HEK293T (cell line): ENCODE data around the gene NRP1.

Source experiments
- CTCF ChIA-PET: fragments of 350-600 bp; formaldehyde crosslinking; extraction: SDS; loops from one replicate; lab custom pipeline; 2021; ENCODE audit warnings: antibody characterized with exemption, inconsistent platforms; lab: Yijun Ruan, JAX
- POLR2A ChIA-PET: fragments of 350-600 bp; formaldehyde crosslinking; extraction: SDS; loops from one replicate; lab custom pipeline; 2020; ENCODE audit warnings: antibody characterized with exemption, inconsistent platforms; lab: Yijun Ruan, JAX
- DNase-seq: peaks from one replicate; pipeline ENCODE4 v3.0.0; 2012; ENCODE audit warnings: mixed read lengths; ENCODE audit errors: extremely low spot score
- ARNT ChIP-seq: fragments of 450-650 bp; IDR thresholded peaks from 2 replicates; pipeline ENCODE4 v1.6.1; 2017; ENCODE audit warnings: mild to moderate bottlenecking
- BHLHE40 ChIP-seq: fragments of 450-650 bp; IDR thresholded peaks from 2 replicates; pipeline ENCODE4 v1.6.1; 2016; ENCODE audit warnings: mild to moderate bottlenecking, moderate library complexity, borderline replicate concordance
- CTBP1 ChIP-seq: fragments of 450-650 bp; IDR thresholded peaks from 2 replicates; pipeline ENCODE4 v1.6.1; 2016; ENCODE audit warnings: borderline replicate concordance
- ELF4 ChIP-seq: fragments of 450-650 bp; IDR thresholded peaks from 2 replicates; pipeline ENCODE4 v1.6.1; 2017; ENCODE audit warnings: antibody characterized with exemption
- FOXA1 ChIP-seq: fragments of 450-650 bp; IDR thresholded peaks from 2 replicates; pipeline ENCODE4 v1.6.1; 2016; ENCODE audit warnings: mild to moderate bottlenecking
- FOXK2 ChIP-seq: fragments of 450-650 bp; IDR thresholded peaks from 2 replicates; pipeline ENCODE4 v1.6.1; 2016; ENCODE audit warnings: mild to moderate bottlenecking
- FOXM1 ChIP-seq: fragments of 450-650 bp; IDR thresholded peaks from 2 replicates; pipeline ENCODE4 v1.6.1; 2017; ENCODE audit warnings: mild to moderate bottlenecking, borderline replicate concordance
- HDGF ChIP-seq: fragments of 450-650 bp; IDR thresholded peaks from 2 replicates; pipeline ENCODE4 v1.6.1; 2017; ENCODE audit warnings: antibody characterized with exemption, borderline replicate concordance
- L3MBTL2 ChIP-seq: fragments of 450-650 bp; conservative IDR thresholded peaks from 2 replicates; pipeline ENCODE4 v1.6.1; 2016; ENCODE audit warnings: mild to moderate bottlenecking
- LEF1 ChIP-seq: fragments of 450-650 bp; IDR thresholded peaks from 2 replicates; pipeline ENCODE4 v1.6.1; 2017; ENCODE audit warnings: mild to moderate bottlenecking, borderline replicate concordance
- NFRKB ChIP-seq: fragments of 450-650 bp; IDR thresholded peaks from 2 replicates; pipeline ENCODE4 v1.6.1; 2016; ENCODE audit warnings: mild to moderate bottlenecking, moderate library complexity
- SP1 ChIP-seq: fragments of 450-650 bp; IDR thresholded peaks from 2 replicates; pipeline ENCODE4 v1.6.1; 2017
- SUZ12 ChIP-seq: fragments of 450-650 bp; IDR thresholded peaks from 2 replicates; pipeline ENCODE4 v1.6.1; 2016; ENCODE audit warnings: mild to moderate bottlenecking
- TARDBP ChIP-seq: fragments of 450-650 bp; IDR thresholded peaks from 2 replicates; pipeline ENCODE4 v1.6.1; 2016
- ZNF384 ChIP-seq: fragments of 450-650 bp; IDR thresholded peaks from 2 replicates; pipeline ENCODE4 v1.6.1; 2016
- TF ChIP-seq, protein P1 (sequence below): fragments of 450-650 bp; IDR thresholded peaks from 2 replicates; pipeline ENCODE4 v1.6.1; 2016

Gene NRP1

GRCh38 chr10:33192190-33192589 is 142.3 kb downstream of the NRP1 start:
- ChIA-PET CTCF (no interaction called here), POLR2A (no interaction called here)
- DNase-seq = no peak
- no peak for TF ChIP-seq NFRKB
- TF ChIP-seq HDGF = no peak
- TF ChIP-seq SP1 = no peak
- TF ChIP-seq FOXA1 = no peak
- no peak for TF ChIP-seq TARDBP
- TF ChIP-seq CTBP1 = no peak
- no peak for TF ChIP-seq ZNF384
- no peak for TF ChIP-seq ARNT
- no peak for TF ChIP-seq ELF4
- no peak for TF ChIP-seq SUZ12
- no peak for TF ChIP-seq L3MBTL2
- TF ChIP-seq, protein P1, sequence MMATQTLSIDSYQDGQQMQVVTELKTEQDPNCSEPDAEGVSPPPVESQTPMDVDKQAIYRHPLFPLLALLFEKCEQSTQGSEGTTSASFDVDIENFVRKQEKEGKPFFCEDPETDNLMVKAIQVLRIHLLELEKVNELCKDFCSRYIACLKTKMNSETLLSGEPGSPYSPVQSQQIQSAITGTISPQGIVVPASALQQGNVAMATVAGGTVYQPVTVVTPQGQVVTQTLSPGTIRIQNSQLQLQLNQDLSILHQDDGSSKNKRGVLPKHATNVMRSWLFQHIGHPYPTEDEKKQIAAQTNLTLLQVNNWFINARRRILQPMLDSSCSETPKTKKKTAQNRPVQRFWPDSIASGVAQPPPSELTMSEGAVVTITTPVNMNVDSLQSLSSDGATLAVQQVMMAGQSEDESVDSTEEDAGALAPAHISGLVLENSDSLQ = no peak
- TF ChIP-seq FOXK2 = no peak
- no peak for TF ChIP-seq FOXM1
- no peak for TF ChIP-seq LEF1
- TF ChIP-seq BHLHE40 = no peak

DNA sequence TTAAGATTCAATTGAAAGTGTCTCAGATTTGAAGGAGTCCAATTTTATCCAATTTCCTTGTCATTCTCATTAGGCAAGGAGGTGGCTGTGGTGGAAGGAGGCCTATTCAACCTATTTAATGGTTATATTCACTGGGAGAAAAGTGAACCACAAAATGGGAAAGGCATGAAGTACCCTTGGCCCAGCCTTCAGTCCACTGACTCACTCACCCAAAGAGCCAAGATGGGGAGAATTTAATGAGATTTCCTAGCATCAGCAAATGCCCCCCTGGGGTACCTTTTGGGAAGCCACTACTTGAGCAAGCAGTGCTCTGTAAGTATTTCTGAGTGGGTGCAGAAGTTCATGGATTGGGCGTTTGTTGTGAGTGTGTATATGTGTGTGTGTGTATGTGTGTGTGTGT is 144.1 kb downstream of the NRP1 start:
- DNase-seq = no peak
- TF ChIP-seq FOXK2 (no peak), SP1 (no peak), LEF1 (no peak), ELF4 (no peak), ZNF384 (no peak)
- CTCF ChIA-PET = interaction anchor here (0.8 kb wide), 1 partner anchor 31 kb away, joined by 3 read pairs; no protein-coding TSS in a partner anchor
- POLR2A ChIA-PET = no interaction called here

GRCh38 chr10:33189808-33190207 is 144.7 kb downstream of the NRP1 start:
- DNase-seq = no peak
- CTCF ChIA-PET = interaction anchor here (0.8 kb wide), 1 partner anchor 30 kb away, joined by 3 read pairs; no protein-coding TSS in a partner anchor
- POLR2A ChIA-PET = no interaction called here
- TF ChIP-seq FOXM1 (no peak), SUZ12 (no peak), LEF1 (no peak)

- DNase-seq = no peak
- POLR2A ChIA-PET = no interaction called here
- CTCF ChIA-PET = interaction anchor here (0.8 kb wide), 1 partner anchor 30 kb away, joined by 3 read pairs; no protein-coding TSS in a partner anchor
- no peak for TF ChIP-seq FOXA1
- no peak for TF ChIP-seq ARNT
- TF ChIP-seq SP1 = no peak
- TF ChIP-seq, protein P1 = no peak
Observed at GRCh38 chr10:33189363-33189762, 145.1 kb downstream of the NRP1 start.

- no peak for TF ChIP-seq NFRKB
- TF ChIP-seq ZNF384 = no peak
- no peak for TF ChIP-seq SP1
- no peak for TF ChIP-seq CTBP1
- TF ChIP-seq ELF4 = no peak
- TF ChIP-seq TARDBP = no peak
- no peak for TF ChIP-seq LEF1
- TF ChIP-seq, protein P1 = no peak
- no peak for TF ChIP-seq ARNT
- TF ChIP-seq SUZ12 = no peak
- TF ChIP-seq L3MBTL2 = no peak
- TF ChIP-seq BHLHE40 = no peak
- TF ChIP-seq FOXK2 = no peak
- TF ChIP-seq FOXM1 = no peak
- TF ChIP-seq HDGF = no peak
- no peak for TF ChIP-seq FOXA1
- no peak for DNase-seq
- ChIA-PET CTCF (no interaction called here), POLR2A (no interaction called here)
Observed at GRCh38 chr10:33187427-33187999, 147.0 kb downstream of the NRP1 start.

- DNase-seq = no peak
- TF ChIP-seq FOXA1 = no peak
- no peak for TF ChIP-seq SP1
- POLR2A ChIA-PET = no interaction called here
- CTCF ChIA-PET = interaction anchor here (0.5 kb wide), 1 partner anchor 156 kb away, joined by 3 read pairs; no protein-coding TSS in a partner anchor
Observed at GRCh38 chr10:33186150-33186549, 148.3 kb downstream of the NRP1 start.

- ChIA-PET CTCF (no interaction called here), POLR2A (no interaction called here)
- TF ChIP-seq FOXK2 (no peak), ELF4 (no peak), SP1 (no peak), ARNT (no peak), NFRKB (no peak), FOXA1 (no peak), HDGF (no peak), CTBP1 (no peak), TARDBP (no peak), BHLHE40 (no peak), L3MBTL2 (no peak)
- DNase-seq = no peak
Observed at GRCh38 chr10:33183655-33184054, 150.8 kb downstream of the NRP1 start.
